Measurements from ENCODE around the gene SLC2A13. TPM values are rescaled to one million over a fixed set of nuclear protein-coding genes. Genes with fewer than 3 reads are reported as not detected.

SLC2A13 gene
- total RNA-seq, 1 experiment from 2014 or later = 7.0 TPM

DNA sequence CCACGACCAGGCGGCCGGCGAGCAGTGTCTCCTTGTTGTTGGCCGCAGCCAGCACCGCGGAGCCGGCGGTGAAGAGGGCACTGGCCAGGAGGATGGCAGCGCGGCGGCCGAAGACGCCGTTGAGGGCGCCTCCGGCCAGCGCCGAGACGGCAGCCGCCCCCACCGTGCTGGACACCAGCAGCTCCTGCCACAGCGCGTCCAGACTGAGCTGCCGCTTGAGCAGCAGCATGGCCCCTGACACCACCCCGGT lies 691 bp downstream of the SLC2A13 start:
- H3K18ac ChIP-seq (ENCODE audit: insufficient read length, low read depth, low read length) = no peak overlapping the region
- no peak overlapping the region for H3T11ph ChIP-seq (ENCODE audit: low read length)
- Mint-ChIP-seq H3K36me3 (ENCODE audit: insufficient read depth in 1 of 3, low read depth in 3 of 3) (peaks cover 0 to 1% (median 0%) of the 10 kb centered on the region in 3 experiments; a peak in 2 of 7 replicates), H3K27ac (no peak overlapping the region), H3K4me1 (peaks cover 32 to 37% of the 10 kb centered on the region in 2 experiments), H3K9me3 (no peaks in the 10 kb centered on the region; a peak in 2 of 5 replicates), H3K4me3 (peak overlapping the region; percentile 66 to 78), H3K27me3 (ENCODE audit: low read depth) (peaks cover 7% of the 10 kb centered on the region)
- H3K79me2 ChIP-seq (ENCODE audit: insufficient read depth, low read length) = no peaks in the 10 kb centered on the region; the same call in 1 of the 2 replicates
- H3K56ac ChIP-seq (ENCODE audit: insufficient read length, low read depth, low read length) = no peak overlapping the region
- H3K79me1 ChIP-seq (ENCODE audit: insufficient read depth, low read depth, low read length, poor library complexity, severe bottlenecking) = no peaks in the 10 kb centered on the region
- H3K27ac ChIP-seq (ENCODE audit: insufficient read length, low read depth, low read length) = no peak overlapping the region
- no peak overlapping the region for H2BK12ac ChIP-seq (ENCODE audit: insufficient read length, low read depth, low read length)
- peaks cover 4% of the 10 kb centered on the region for H3K23me2 ChIP-seq (ENCODE audit: insufficient read length, low read depth, low read length, poor library complexity, severe bottlenecking)
- H3K9me3 ChIP-seq (ENCODE audit: control insufficient read depth, low read depth, low read length) = no peaks in the 10 kb centered on the region
- no peaks in the 10 kb centered on the region for H4K20me1 ChIP-seq (ENCODE audit: control insufficient read depth, insufficient read depth, insufficient read length)
- peak overlapping the region; percentile 65 for H3K4me2 ChIP-seq (ENCODE audit: insufficient read depth, insufficient read length, low read length)
- H3K23ac ChIP-seq (ENCODE audit: insufficient read length, low read depth, low read length) = no peak overlapping the region
- no peak overlapping the region for H2AFZ ChIP-seq (ENCODE audit: low read length)
- H3K27me3 ChIP-seq (ENCODE audit: insufficient read depth, low read length) = no peaks in the 10 kb centered on the region; the same call in 1 of the 2 replicates
- WGBS (ENCODE audit: extremely low coverage, insufficient read length, low lambda C conversion rate) = no CpG with 5 or more reads among the region's 26 CpGs
- no peak overlapping the region for H2BK5ac ChIP-seq (ENCODE audit: insufficient read length, low read length)
- no peak overlapping the region for H3K4ac ChIP-seq (ENCODE audit: low read depth, low read length)
- H4K5ac ChIP-seq (ENCODE audit: insufficient read length, low read depth, low read length) = no peak overlapping the region
- H3K14ac ChIP-seq (ENCODE audit: insufficient read depth, low read length) = peak overlapping the region; percentile 54; the same call in 1 of the 2 replicates
- H2BK120ac ChIP-seq (ENCODE audit: low read depth, low read length, poor library complexity, severe bottlenecking) = no peak overlapping the region
- H2BK15ac ChIP-seq (ENCODE audit: low read depth, low read length) = no peak overlapping the region
- H2AK5ac ChIP-seq (ENCODE audit: insufficient read length, low read length) = no peak overlapping the region
- no peak overlapping the region for H2BK20ac ChIP-seq (ENCODE audit: low read depth, low read length, poor library complexity, severe bottlenecking)
- no peak overlapping the region for H4K91ac ChIP-seq (ENCODE audit: insufficient read length, low read depth, low read length)
- TF ChIP-seq, protein P1, sequence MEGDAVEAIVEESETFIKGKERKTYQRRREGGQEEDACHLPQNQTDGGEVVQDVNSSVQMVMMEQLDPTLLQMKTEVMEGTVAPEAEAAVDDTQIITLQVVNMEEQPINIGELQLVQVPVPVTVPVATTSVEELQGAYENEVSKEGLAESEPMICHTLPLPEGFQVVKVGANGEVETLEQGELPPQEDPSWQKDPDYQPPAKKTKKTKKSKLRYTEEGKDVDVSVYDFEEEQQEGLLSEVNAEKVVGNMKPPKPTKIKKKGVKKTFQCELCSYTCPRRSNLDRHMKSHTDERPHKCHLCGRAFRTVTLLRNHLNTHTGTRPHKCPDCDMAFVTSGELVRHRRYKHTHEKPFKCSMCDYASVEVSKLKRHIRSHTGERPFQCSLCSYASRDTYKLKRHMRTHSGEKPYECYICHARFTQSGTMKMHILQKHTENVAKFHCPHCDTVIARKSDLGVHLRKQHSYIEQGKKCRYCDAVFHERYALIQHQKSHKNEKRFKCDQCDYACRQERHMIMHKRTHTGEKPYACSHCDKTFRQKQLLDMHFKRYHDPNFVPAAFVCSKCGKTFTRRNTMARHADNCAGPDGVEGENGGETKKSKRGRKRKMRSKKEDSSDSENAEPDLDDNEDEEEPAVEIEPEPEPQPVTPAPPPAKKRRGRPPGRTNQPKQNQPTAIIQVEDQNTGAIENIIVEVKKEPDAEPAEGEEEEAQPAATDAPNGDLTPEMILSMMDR (conservative IDR thresholded peaks at IDR 0.05) = no peak
- no peak for DNase-seq
- H3K4me1 ChIP-seq (ENCODE audit: insufficient read depth, low read length) = no peaks in the 10 kb centered on the region; the same call in 1 of the 2 replicates
- H3K9ac ChIP-seq (ENCODE audit: extremely low read depth, insufficient read length, low read length) = no peak overlapping the region
- no peak overlapping the region for H4K8ac ChIP-seq (replicated peaks; ENCODE audit: insufficient read length, low read depth, low read length)
